Measurements from ENCODE around the gene JMJD6.

- no peak for TF ChIP-seq GATA3 (IDR thresholded peaks at IDR 0.05; ENCODE audit: low read depth, low read length)
- TF ChIP-seq GATA2 (IDR thresholded peaks at IDR 0.05; ENCODE audit: low read depth, low read length) = no peak
Measured at GRCh38 chr17:76758570-76758969, 32.2 kb upstream of the JMJD6 start.

Data from SH-SY5Y (cell line).